HG02870 (cell line): ENCODE data around the gene SLC38A8.

ENCODE experiments used
- ATAC-seq: cut with Tn5 transposase; IDR thresholded peaks from one replicate; pipeline ENCODE4 v1.9.1; 2021; ENCODE audit warnings: mild to moderate bottlenecking, moderate library complexity; ENCODE audit not compliant: unreplicated experiment

Gene SLC38A8

GRCh38 chr16:84033251-84034195 is 9.1 kb downstream of the SLC38A8 start:
- ATAC-seq, result no peak

- no peak for ATAC-seq
These were observed 10.0 kb downstream of the SLC38A8 start for GRCh38 chr16:84032458-84033178.

GRCh38 chr16:84031556-84031955 is 11.0 kb downstream of the SLC38A8 start:
- no peak for ATAC-seq

- ATAC-seq, result no peak
These were observed 13.1 kb downstream of the SLC38A8 start for GRCh38 chr16:84029297-84030047.

GRCh38 chr16:84027625-84028024 is 15.0 kb downstream of the SLC38A8 start:
- ATAC-seq, result no peak

GRCh38 chr16:84026606-84027005 is 16.0 kb downstream of the SLC38A8 start:
- ATAC-seq, result no peak

- no peak for ATAC-seq
These were observed 17.7 kb downstream of the SLC38A8 start for GRCh38 chr16:84024854-84025253.

- ATAC-seq, result no peak
These were observed 20.0 kb downstream of the SLC38A8 start for GRCh38 chr16:84022644-84023043.

GRCh38 chr16:84021488-84021887 is 21.1 kb downstream of the SLC38A8 start:
- ATAC-seq, result no peak

- no peak for ATAC-seq
These were observed 22.2 kb downstream of the SLC38A8 start for GRCh38 chr16:84020353-84020752.

GRCh38 chr16:84018710-84019109 is 23.9 kb downstream of the SLC38A8 start:
- no peak for ATAC-seq

- ATAC-seq, result no peak
These were observed 26.1 kb downstream of the SLC38A8 start for GRCh38 chr16:84016477-84016876.

GRCh38 chr16:84015399-84015798 is 27.2 kb downstream of the SLC38A8 start:
- ATAC-seq, result no peak

GRCh38 chr16:84014570-84015327 is 27.8 kb downstream of the SLC38A8 start:
- ATAC-seq, result no peak

GRCh38 chr16:84013787-84014569 is 28.6 kb downstream of the SLC38A8 start:
- peak; percentile 63 for ATAC-seq

GRCh38 chr16:84009282-84009681 is 33.3 kb downstream of the SLC38A8 start:
- ATAC-seq, result no peak

- no peak for ATAC-seq
These were observed 34.6 kb downstream of the SLC38A8 start for GRCh38 chr16:84007965-84008364.

GRCh38 chr16:84007520-84007919 is 35.1 kb downstream of the SLC38A8 start:
- ATAC-seq, result no peak

GRCh38 chr16:84005391-84005790 is 37.2 kb downstream of the SLC38A8 start:
- ATAC-seq, result no peak

GRCh38 chr16:84004442-84004841 is 38.2 kb downstream of the SLC38A8 start:
- ATAC-seq, result no peak
